Fibroblast of lung (primary cell): ENCODE results near the gene WDFY2.

Source experiments
- CTCF ChIP-seq, 2 donors: IDR thresholded peaks in 1 of 2; conservative IDR thresholded peaks in 1 of 2; 1 replicate in 1 of 2; 2 replicates in 1 of 2; pipeline ENCODE4 v1.5.1; 2011 to 2012; ENCODE audit warnings: low read length in 2 of 2, control low read depth in 1 of 2, inconsistent platforms in 1 of 2, low read depth in 1 of 2, mild to moderate bottlenecking in 1 of 2
- EZH2 ChIP-seq: IDR thresholded peaks from 2 replicates; pipeline ENCODE4 v1.5.1; 2012; ENCODE audit warnings: low read length, control low read depth, mild to moderate bottlenecking; ENCODE audit errors: missing control alignments

- TF ChIP-seq CTCF (conservative IDR thresholded peaks at IDR 0.05 in 1 of 2, IDR thresholded peaks at IDR 0.05 in 1 of 2; ENCODE audit: low read depth in 1 of 2, low read length in 2 of 2) (no peak), EZH2 (no peak)
Observed at GRCh38 chr13:51793570-51794271, 209.5 kb downstream of the WDFY2 start.
